K562 (cell line): Measurements from ENCODE around the gene CBX8. TPM values are rescaled to one million over a fixed set of nuclear protein-coding genes. Genes with fewer than 3 reads are reported as not detected.

Experiments used
- ARNT ChIP-seq, 2 experiments: fragments of 450-650 bp; IDR thresholded peaks; 2 replicates each; pipeline ENCODE4 v1.6.1; 2016; ENCODE audit warnings: mild to moderate bottlenecking in 1 of 2
- BHLHE40 ChIP-seq: IDR thresholded peaks from 2 replicates; pipeline ENCODE4 v1.6.1; 2011; ENCODE audit warnings: low read length, improper control_type of control experiment
- BRF1 ChIP-seq: IDR thresholded peaks from 3 replicates; pipeline ENCODE4 v1.6.1; 2011; ENCODE audit warnings: borderline replicate concordance, mild to moderate bottlenecking; ENCODE audit not compliant: insufficient read length; ENCODE audit errors: extremely low read depth
- CHD2 ChIP-seq: IDR thresholded peaks from 2 replicates; pipeline ENCODE4 v1.6.1; 2011; ENCODE audit warnings: low read depth, low read length
- CTBP1 ChIP-seq: fragments of 450-650 bp; IDR thresholded peaks from 2 replicates; pipeline ENCODE4 v1.6.1; 2016; ENCODE audit warnings: borderline replicate concordance
- HDAC1 ChIP-seq, 2 experiments: fragments of 450-650 bp; IDR thresholded peaks; 2 replicates each; pipeline ENCODE4 v1.6.1; 2016 to 2017; ENCODE audit warnings: inconsistent platforms in 1 of 2, mild to moderate bottlenecking in 1 of 2, moderate library complexity in 1 of 2
- HNRNPK ChIP-seq: fragments of 200-400 bp; formaldehyde crosslinking; IDR thresholded peaks from one replicate; pipeline ENCODE4 v1.6.1; 2018; ENCODE audit warnings: mild to moderate bottlenecking, low read depth, low read length; ENCODE audit not compliant: poor library complexity, severe bottlenecking
- XRCC4 ChIP-seq: IDR thresholded peaks from one replicate; pipeline ENCODE4 v1.6.1; 2011; ENCODE audit not compliant: insufficient read depth, insufficient read length; ENCODE audit errors: extremely low read depth
- ZNF23 ChIP-seq: fragments of 250-450 bp; sonication (Bioruptor Pico); IDR thresholded peaks from 2 replicates; pipeline ENCODE4 v1.4.0; 2020; ENCODE audit warnings: mild to moderate bottlenecking
- ZNF57 ChIP-seq: fragments of 450-650 bp; formaldehyde crosslinking; IDR thresholded peaks from 2 replicates; pipeline ENCODE4 v1.4.0; 2020; ENCODE audit warnings: mild to moderate bottlenecking, moderate library complexity
- polyA plus RNA-seq, 8 experiments: library from polyadenylated mRNA; depleted of rRNA in 4 of 8; stranded (reverse) in 5 of 8; unstranded in 3 of 8; fragments of >200 nt; fragmentation: Nextera tagmentation in 2 of 8; fragmentation: Illumina TruSeq in 1 of 8; extraction: Ambion mirVana in 2 of 8; extraction: Trizol in 1 of 8; gene quantifications; 2 replicates each; pipeline versions ENCODE4 v1.2.1 to v1.2.3, GENCODE V29; 2011 to 2014; ENCODE audit warnings: inconsistent platforms in 1 of 8, missing spikeins in 1 of 8
- total RNA-seq, 7 experiments: library from RNA; depleted of rRNA in 6 of 7; stranded (reverse); fragments of >200 nt in 6 of 7; fragmentation: Illumina TruSeq in 2 of 7; extraction: Trizol in 2 of 7; gene quantifications; 2 replicates each; pipeline versions ENCODE4 v1.2.1 to v1.2.3, GENCODE V29; 2011 to 2021; ENCODE audit warnings: low replicate concordance in 1 of 7
- TF ChIP-seq, protein P1 (sequence below), 2 experiments: fragments of 450-650 bp; formaldehyde crosslinking in 1 of 2; IDR thresholded peaks; 2 replicates each; pipeline versions ENCODE4 v1.4.0 to v1.6.1; 2014 to 2020; ENCODE audit warnings: mild to moderate bottlenecking in 2 of 2, borderline replicate concordance in 1 of 2, low read depth in 1 of 2
- TF ChIP-seq, protein P2 (sequence below), 2 experiments: IDR thresholded peaks; 2 replicates each; pipeline ENCODE4 v1.6.1; 2012; ENCODE audit warnings: improper control_type of control experiment in 2 of 2, low read depth in 2 of 2, low read length in 2 of 2, borderline replicate concordance in 1 of 2

The CBX8 gene
- total and polyA plus RNA-seq, 9 of the 15 experiments (the other 6 are each of a cell fraction or from before 2014, with no cell fraction given) = 0.08 to 11.9 (median 2.6) TPM

DNA sequence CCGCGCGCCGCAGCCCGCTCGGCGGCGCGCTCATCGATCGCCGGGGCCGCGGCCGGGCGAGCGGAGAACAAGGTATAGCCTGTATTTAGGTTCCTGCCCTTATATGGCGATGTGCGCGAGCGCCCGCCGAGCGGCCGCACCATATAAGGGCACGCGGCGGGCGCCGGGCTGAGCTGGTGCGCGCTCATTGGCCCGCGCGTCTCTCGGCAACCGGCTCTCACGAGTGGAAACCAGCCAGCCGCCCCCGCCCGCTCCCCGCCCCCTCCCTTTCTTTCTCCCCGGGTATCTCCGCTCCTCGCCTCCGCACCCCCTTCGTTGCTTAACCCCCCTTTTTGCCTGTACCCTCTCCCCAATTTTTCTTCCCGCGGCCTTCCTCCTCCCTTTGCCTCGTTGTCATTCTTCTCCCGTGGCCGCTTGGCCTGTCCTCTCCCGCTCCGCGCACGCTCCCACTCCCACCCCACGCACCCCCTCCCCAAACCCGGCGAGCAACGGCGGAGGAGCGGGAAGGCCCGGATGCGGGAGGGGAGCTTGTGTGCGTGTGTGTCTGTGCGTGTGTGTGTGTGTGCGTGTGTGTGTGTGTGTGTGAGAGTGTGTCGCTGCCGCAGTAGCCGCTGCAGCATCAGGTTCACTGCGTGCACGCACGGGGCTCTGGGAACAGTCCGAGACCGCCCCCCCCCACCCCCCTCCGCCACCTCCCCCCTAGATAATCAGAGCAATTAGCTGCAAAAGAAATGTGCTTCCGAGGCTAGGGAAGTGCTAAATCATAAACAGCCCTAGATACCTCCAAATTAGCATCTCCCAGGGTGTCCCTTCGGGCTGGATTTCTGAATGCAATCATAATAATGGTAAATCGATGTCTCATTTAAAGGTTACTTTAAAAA is 13.5 kb upstream of the CBX8 start (continued):
- TF ChIP-seq CTBP1 = peak; percentile 62; the same call in 1 of the 2 replicates
- 0 out of 2 replicates have a peak, but pooled peaks have one; percentile 13 for TF ChIP-seq CHD2
- TF ChIP-seq ARNT (IDR thresholded peaks at IDR 0.05) = no peak
- peak in 1 of 2 experiments; percentile 81; a peak in 3 of 4 replicates for TF ChIP-seq HDAC1 (IDR thresholded peaks at IDR 0.05)
- TF ChIP-seq, protein P1, sequence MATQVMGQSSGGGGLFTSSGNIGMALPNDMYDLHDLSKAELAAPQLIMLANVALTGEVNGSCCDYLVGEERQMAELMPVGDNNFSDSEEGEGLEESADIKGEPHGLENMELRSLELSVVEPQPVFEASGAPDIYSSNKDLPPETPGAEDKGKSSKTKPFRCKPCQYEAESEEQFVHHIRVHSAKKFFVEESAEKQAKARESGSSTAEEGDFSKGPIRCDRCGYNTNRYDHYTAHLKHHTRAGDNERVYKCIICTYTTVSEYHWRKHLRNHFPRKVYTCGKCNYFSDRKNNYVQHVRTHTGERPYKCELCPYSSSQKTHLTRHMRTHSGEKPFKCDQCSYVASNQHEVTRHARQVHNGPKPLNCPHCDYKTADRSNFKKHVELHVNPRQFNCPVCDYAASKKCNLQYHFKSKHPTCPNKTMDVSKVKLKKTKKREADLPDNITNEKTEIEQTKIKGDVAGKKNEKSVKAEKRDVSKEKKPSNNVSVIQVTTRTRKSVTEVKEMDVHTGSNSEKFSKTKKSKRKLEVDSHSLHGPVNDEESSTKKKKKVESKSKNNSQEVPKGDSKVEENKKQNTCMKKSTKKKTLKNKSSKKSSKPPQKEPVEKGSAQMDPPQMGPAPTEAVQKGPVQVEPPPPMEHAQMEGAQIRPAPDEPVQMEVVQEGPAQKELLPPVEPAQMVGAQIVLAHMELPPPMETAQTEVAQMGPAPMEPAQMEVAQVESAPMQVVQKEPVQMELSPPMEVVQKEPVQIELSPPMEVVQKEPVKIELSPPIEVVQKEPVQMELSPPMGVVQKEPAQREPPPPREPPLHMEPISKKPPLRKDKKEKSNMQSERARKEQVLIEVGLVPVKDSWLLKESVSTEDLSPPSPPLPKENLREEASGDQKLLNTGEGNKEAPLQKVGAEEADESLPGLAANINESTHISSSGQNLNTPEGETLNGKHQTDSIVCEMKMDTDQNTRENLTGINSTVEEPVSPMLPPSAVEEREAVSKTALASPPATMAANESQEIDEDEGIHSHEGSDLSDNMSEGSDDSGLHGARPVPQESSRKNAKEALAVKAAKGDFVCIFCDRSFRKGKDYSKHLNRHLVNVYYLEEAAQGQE (IDR thresholded peaks at IDR 0.05; ENCODE audit: borderline replicate concordance) = no peak; the same call in 1 of the 2 replicates
- TF ChIP-seq, protein P1 (CRISPR knock-in tag; IDR thresholded peaks at IDR 0.05; ENCODE audit: low read depth) = no peak
- TF ChIP-seq, protein P2, sequence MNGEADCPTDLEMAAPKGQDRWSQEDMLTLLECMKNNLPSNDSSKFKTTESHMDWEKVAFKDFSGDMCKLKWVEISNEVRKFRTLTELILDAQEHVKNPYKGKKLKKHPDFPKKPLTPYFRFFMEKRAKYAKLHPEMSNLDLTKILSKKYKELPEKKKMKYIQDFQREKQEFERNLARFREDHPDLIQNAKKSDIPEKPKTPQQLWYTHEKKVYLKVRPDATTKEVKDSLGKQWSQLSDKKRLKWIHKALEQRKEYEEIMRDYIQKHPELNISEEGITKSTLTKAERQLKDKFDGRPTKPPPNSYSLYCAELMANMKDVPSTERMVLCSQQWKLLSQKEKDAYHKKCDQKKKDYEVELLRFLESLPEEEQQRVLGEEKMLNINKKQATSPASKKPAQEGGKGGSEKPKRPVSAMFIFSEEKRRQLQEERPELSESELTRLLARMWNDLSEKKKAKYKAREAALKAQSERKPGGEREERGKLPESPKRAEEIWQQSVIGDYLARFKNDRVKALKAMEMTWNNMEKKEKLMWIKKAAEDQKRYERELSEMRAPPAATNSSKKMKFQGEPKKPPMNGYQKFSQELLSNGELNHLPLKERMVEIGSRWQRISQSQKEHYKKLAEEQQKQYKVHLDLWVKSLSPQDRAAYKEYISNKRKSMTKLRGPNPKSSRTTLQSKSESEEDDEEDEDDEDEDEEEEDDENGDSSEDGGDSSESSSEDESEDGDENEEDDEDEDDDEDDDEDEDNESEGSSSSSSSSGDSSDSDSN (IDR thresholded peaks at IDR 0.05; ENCODE audit: borderline replicate concordance in 1 of 2, low read depth in 2 of 2, low read length in 2 of 2) = 0 out of 4 replicates have a peak, but pooled peaks of 1 of the 2 experiments have one; percentile 47
- peak; percentile 56; the same call in 1 of the 2 replicates for TF ChIP-seq BHLHE40
- TF ChIP-seq BRF1 = no peak
- no peak for TF ChIP-seq ZNF23 (CRISPR knock-in tag)
- peak; percentile 47 for TF ChIP-seq HNRNPK
- TF ChIP-seq XRCC4 = no peak
- TF ChIP-seq ZNF57 (CRISPR knock-in tag) = no peak
